Measurements from ENCODE around the gene ZNF92.
A peak's percentile ranks its signal among the peaks of the same experiment; 100 is the strongest.
"Not testable (repeated sequence)": the region's sequence is repeated elsewhere in the genome, so short reads cannot be mapped to it uniquely, and the experiment has no call there.

Gene ZNF92

DNA sequence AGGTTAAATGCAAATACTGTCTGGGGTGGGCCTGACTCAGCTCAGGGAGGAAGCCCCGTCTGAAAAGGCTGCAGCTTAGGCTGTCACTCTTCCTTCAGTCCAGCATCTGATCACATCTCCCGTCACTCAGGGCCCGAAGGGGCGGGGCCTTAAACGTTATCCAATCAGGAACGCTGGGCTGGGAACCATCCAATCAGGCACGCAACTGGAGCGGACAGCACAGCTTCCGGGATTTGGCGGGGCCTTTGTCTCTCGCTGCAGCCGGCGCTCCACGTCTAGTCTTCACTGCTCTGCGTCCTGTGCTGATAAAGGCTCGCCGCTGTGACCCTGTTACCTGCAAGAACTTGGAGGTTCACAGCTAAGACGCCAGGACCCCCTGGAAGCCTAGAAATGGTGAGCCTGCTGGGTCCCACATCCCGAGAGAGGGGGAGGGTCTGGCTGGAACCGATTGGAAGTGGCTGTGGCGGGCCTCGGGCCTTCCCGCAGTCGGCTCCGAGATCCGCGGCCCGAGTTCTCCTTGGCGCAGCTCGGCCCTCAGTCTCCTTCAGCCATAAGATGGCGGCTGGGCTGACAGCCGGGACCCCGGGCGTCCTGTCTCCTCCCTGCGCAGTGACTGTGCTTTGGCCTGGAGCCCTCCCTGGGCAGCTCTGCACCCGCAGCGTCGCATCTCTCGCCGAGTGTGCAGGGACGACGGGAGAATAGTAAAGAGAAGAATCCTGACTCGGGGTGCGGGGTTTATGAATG is at the start of gene ZNF92:
TSS of gene ZNF92 (plus strand) at position 248 of the 744 bp plus-strand sequence. CDS start at position 391, 143 bp downstream.
- peak; percentile 98 for DNase-seq

DNA sequence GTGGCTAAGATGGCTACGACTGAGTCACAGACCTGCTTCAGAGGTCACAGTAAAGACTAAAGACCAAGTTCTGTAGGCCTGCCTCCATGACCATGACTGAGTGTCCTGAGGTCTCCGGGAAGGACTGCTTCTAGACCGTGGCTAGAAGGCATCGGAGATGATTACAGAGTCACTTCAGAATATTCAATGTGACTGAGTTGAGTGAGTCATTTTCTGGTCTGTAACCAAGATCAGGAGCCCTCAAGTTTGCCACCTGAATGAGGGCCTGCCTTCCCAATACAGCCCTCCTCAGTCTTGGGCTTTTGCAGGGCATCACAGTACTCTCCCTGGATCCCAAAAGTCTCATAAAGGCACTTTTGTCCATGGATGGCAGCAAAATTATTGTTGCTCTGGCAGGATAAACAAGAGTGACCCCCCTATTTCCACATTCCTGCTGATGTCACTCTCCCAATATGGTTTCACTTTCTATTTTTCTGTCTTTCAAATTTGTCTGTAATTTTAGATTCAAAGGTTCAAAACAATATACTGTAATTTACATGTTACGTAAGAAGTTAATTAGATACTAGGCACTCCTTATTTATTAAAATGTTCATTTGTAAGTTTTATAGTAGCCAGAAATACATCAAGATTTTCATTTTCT is 47.7 kb upstream of the ZNF92 start:
- DNase-seq: no peak

DNA sequence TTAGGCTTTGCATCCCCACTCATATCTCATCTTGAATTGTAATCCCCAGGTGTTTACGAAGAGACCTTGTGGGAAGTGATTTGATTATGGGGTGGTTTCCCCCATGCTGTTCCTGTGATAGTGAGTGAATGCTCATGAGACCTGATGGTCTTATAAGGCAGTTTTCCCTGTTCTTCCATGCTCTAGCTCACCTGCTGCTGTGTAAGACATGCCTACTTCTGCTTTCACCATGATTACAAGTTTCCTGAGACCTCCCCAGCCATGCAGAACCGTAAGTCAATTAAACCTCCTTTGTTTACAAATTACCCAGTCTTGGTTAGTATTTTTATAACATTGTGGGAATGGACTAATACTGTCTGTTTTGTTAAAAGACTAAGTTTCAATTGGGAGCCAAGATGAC is 35.3 kb upstream of the ZNF92 start:
- DNase-seq: no peak

DNA sequence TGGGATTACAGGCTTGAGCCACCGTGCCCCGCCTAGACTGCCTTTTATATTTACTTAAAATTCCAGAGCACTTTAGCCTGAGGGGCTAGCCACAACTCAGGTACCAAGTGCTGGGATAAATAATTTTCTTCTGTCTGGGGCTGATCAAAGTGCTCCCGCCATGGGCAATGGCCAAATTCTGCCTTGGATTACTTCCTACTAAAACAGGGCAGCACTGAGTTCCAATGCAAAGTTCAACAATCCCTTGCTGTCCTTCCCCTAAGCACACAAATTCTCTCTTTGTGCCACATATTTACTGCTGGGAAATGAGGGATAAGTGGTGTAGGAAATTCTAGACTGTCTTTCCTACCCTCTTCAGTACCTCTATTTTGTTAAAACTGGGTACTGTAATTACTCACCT is 34.4 kb upstream of the ZNF92 start:
- no peak for DNase-seq

DNA sequence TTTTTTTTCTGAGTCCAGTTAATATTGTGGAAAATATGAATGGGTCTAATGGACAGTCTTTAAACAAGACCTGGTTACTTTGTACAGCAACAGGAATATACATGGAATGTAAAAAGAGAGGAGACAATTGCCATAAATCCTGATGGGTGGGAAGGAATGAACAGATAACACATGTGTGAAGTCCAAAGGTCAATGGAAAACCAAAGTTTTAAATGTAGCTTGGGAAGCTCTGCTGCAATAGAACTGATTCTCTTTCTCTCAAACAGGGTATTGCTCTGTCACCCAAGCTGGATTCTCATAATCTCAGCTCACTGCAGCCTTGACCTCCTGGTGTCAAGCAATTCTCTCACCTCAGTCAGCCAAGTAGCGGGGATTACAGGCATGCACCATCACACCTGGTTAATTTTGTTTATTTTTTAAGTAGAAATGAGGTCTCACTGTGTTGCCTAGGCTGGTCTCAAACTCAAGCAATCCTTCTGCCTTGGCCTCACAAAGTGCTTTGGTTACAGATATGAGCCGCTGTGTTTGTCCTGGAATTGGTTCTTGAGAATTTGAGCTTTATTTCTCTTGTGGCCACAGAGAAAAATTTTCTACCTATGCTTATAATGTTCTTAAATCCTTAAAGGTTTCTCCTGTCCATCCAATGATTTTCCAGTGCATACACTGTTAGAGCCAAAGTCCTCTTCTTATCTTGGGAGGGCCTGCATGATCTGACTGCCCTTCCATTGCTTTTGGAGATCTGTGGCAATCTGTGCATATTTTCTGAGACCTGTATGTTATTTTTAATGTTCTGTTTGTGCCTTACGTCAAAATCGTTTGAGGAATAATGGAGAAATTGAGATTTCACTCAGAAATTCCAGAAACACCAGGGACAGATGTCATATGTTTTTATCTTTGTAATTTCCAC is 30.7 kb upstream of the ZNF92 start:
- no peak for DNase-seq

DNA sequence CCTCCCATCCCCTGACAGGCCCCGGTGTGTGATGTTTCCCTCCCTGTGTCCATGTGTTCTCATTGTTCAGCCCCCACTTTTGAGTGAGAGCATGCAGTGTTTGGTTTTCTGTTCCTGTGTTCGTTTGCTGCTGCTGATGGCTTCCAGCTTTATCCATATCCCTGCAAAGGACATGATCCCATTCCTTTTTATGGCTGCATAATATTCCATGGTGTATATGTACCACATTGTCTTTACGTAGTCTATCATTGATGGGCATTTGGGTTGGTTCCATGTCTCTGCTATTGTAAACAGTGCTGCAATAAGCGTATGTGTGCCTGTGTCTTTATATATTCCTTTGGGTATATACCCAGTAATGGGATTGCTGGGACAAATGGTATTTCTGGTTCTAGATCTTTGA is 29.1 kb upstream of the ZNF92 start:
- not testable (repeated sequence) for DNase-seq

DNA sequence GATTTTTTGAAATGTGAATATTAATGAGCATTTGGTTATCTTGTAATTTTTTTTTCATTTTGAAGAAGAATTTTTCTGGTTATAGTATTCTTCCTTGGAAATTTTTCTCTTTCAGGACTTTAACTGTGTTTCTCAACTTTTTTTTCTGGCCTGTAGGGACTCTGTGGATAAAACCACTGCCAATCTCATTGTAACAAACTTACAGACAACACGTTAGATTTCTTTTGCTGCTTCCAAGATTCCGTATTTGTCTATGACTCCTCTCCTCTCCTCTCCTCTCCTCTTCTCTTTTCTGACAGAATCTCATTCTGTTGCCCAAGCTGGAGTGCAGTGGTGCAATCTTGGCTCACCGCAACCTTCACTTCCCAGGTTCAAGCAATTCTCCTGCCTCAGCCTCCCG is 19.4 kb upstream of the ZNF92 start:
- no peak for DNase-seq

DNA sequence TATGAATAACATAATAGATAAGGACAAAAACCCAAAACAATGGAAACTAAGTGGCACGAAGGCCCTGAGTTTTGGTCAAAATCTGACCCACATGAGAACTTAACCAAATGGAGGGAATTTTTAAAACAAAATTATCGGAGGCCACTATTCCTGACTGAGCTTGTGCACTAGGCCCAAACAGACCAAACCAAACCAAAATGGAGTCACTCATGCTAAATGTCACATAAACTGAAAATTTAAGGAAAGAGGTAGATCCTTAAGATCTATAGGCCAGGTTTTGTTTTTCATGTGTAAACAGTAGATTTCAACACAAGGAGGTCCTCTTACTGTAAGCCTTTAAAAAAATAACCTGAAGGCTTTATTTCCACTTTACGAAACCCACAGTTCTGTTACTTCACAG is 3.8 kb upstream of the ZNF92 start:
- DNase-seq: no peak

DNA sequence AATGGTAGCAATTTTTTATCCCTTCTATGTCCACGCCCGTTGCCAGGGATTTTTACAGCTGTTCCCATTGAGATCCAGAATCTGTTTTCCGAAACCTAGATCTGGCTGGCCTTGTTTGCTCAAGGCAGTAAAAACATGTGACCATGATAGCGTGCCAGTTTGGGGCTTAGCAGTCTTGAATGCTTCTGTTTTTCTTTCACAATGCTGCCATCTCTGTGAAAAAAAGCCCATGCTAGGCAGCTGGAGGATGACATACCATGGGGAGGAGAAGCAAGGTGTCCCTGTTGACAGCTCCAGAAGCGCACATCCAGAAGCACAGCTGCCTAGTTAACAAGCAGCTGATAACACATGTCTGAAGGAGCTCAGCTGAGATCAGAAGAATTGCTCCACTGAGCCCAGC is 2.2 kb upstream of the ZNF92 start:
- no peak for DNase-seq

DNA sequence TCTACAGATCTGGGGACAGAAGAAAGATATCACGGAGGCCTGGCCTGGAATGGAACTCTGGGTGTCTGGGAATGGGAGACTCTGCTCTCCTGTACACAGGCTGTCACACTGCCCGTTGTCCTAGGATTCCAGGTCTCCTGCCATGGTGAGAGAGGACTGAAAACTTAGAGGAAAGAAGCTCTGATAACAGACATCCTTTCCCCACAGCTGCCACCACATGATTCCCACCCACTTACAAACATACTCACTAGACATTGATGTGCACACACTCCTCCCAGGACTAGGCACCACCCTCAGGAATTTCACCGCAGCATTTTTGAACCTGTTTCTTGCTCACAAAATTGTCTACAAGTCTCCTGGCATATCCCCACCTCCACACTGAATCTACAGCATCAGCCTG is 5.7 kb downstream of the ZNF92 start:
- no peak for DNase-seq

DNA sequence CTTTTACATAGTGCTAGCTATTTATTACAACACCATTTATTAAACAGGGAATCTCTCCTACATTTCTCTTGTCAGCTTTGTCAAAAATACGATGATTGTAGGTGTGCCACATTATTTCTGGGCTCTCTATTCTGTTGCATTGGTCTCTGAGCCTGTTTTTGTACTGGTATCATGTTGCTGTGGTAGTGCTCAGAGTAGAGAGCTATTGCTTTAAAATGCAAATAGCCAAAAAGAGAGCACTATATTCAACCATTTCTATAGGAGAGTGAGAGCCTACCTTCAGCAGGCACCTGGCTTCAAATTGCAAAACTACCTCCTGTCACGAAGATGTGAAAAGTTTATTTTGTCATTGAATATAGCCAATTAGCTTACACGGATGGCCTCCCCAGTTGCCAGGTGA is 8.1 kb downstream of the ZNF92 start:
- DNase-seq: no peak

DNA sequence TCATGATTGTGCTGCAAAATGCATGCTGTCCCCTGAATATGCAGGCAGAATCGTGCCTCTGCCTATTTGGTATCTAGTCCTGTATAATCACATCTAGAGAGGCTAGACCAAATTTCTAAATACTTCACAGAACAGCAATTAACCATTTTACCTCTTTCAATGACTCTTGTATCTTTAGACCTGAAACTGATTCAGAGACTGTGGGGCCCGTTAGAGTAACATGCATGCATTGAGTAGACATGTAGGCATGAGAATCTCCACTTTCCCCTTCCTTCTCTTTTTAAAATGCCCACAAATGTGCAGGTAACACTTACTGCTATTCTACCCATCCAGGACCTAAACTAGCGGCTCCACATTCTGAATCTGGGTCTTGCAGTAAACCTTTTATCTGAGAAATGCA is 8.8 kb downstream of the ZNF92 start:
- DNase-seq: no peak

DNA sequence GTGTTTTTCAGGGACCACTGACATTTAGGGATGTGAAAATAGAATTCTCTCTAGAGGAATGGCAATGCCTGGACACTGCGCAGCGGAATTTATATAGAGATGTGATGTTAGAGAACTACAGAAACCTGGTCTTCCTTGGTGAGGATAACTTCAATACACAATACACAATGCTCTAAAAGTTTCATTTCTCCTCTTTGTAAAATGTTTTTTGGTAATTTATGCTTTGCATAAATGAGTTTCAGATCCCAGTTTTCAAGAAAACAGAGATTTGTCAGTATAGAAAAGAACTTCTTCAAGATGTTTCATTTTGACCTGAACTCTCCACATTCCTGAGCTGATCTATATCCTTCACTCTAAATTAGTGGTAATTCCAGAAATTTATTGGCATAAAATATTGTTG is 14.2 kb downstream of the ZNF92 start:
- no peak for DNase-seq

DNA sequence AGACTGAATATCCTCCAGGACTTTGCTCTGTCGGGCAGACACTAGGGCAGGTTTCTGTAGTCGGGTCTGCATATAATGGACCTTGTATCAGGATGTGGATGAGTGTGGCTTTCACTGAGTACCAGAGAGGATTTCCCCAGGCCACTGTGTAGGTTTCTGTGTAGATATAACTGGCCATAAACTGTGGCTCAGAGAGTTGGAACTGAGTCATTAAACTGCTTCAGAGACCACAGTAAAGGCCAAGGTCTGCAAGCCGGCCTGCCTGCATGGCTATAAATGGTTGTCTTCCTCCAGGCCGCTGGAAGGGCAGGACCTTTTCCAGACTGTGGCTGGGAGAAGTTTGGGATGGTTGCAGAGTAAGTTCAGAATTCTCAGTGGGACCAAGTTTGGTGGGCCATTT is 16.9 kb downstream of the ZNF92 start:
- no peak for DNase-seq

DNA sequence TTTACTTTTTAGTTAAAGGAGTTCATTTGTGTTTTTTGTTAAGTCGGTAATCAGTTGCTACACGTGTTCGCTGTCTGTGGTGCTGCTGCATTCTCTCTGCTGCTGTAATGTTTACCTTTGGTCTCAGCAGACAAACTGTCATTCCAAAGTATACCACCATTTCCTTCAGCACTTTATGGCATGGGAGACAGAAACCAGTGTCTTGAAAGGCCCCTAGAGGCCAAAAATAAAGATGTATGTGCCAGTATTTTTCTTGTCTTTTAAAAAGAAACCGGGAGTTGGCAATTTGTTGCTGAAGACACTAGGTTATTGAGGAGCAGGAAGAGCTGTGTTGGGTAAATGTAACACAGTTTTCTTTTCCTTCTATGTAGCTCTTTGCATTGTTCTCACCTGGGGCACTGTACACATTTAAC is 24.1 kb downstream of the ZNF92 start:
- no peak for DNase-seq

DNA sequence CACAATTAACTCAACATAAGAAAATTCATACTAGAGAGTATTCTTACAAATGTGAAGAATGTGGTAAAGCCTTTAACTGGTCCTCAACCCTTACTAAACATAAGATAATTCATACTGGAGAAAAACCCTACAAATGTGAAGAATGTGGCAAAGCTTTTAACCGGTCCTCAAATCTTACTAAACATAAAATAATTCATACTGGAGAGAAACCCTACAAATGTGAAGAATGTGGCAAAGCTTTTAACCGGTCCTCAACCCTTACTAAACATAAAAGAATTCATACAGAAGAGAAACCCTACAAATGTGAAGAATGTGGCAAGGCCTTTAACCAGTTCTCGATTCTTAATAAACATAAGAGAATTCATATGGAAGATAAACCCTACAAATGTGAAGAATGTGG is 25.0 kb downstream of the ZNF92 start:
- DNase-seq: not testable (repeated sequence)

DNA sequence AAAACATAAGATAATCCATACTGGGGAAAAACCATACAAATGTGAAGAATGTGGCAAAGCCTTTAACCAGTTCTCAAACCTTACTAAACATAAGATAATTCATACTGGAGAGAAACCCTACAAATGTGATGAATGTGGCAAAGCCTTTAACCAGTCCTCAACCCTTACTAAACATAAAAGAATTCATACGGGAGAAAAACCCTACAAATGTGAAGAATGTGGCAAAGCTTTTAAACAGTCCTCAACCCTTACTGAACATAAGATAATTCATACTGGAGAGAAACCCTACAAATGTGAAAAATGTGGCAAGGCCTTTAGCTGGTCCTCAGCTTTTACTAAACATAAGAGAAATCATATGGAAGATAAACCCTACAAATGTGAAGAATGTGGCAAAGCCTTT is 25.4 kb downstream of the ZNF92 start:
- not testable (repeated sequence) for DNase-seq

DNA sequence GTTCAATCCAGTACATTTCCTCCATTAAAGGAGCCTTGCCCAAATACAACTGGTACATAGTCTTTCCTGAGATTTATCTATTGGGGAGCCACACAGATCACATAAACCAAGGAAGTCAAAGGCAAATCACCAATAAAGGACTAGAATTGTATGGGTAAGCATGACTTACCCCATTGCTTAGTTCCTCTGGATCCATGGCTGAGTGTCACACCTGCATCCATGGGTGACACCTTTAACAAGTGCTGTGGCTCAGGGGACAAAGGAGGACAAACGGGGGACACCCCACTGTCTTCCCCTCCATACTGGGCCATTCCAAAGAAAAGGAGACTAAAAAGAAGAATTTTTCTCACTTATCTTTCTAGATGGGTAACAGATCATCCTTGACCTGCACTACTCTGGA is 30.4 kb downstream of the ZNF92 start:
- no peak for DNase-seq

DNA sequence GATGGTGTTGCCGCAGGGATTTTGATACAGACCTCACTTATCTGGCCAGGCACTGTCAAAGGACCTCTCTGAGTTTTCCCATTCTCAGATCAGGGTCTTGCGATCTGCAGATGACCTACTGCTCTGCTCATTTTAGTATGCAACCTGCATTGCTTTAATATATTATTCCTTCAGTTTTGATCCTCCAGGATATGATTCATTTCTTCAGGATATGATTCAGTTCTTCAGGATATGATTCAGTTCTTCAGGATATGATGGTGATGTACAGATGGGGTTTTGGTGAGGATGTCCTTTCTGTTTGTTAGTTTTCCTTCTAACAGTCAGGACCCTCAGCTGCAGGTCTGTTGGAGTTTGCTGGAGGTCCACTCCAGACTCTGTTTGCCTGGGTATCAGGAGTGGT is 33.1 kb downstream of the ZNF92 start:
- DNase-seq: not testable (repeated sequence)

DNA sequence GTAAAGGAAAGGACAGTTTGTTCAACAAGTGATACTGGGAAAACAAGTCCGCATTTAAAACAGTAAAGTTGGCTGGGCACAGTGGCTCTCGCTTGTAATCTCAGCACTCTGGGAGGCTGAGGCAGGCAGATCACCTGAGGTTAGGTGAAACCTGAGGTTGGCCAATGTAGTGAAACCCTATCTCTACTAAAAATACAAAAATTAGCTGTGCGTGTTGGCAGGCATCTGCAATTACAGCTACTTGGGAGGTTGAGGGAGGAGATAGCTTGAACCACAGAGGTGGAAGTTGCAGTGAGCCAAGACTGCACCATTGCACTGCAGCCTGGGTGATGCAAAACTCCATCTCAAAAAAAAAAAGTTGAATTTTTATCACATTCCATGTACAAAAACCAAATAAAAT is 35.7 kb downstream of the ZNF92 start:
- DNase-seq: no peak

DNA sequence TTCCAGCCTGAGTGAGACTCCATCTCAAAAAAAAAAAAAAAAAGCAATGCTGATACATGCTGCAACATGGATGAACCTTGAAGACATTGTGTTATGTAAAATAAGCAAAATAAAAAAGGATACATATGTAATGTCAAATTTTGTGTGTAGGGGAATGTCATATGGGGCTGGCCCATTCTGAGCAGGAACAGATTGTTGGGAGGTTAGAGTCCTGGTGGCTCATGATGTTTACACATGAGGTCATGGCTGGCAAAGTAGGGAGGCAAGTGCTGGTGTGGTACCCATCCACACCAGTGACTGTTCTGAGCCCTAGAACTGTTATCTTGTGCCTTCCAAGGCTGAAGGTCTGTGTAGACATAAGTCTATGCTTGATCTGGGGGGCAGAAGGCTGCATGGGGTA is 37.6 kb downstream of the ZNF92 start:
- DNase-seq: no peak

DNA sequence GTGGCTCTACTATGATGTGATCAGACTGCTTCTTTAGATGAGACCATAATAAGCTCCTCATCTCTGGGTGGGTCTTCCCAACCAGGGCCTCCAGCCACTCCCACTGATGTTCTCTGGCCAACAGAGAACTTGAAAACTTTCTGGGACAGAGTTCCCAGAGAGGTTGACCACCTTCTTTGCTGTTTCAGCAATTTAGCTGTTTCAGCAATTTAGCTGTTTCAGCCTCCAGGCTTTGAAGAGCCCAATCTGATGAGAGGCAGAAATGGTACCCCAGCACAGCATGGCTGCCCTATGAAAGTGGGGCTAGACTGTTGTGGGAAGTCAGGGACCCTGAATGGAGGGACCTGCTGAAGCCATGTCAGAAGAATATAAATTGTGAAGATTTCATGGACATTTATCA is 49.0 kb downstream of the ZNF92 start:
- DNase-seq: no peak

DNA sequence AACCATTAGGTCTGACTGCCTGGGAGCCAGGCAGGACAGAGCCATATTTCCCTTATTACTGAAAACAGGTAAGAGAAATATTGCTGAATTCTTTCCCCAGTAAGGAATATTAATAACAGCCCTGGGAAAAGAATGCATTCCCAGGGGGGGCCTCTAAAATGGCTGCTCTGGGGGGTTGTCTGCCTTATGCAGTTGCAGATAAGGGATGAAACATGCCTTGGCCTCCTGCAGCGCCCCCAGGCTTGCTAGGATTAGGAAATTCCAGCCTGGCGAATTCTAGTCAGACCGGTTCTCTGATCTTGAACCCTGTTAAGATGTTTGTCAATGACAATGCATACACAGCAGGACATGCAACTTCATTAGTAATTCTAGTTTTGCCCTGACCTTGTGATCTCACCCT is 49.6 kb downstream of the ZNF92 start:
- not testable (repeated sequence) for DNase-seq
